Mucosa of gallbladder (tissue), 1 donor: ENCODE data around the gene NME8. TPM values are rescaled to one million over a fixed set of nuclear protein-coding genes. Genes with fewer than 3 reads are reported as not detected.
"Not testable (repeated sequence)": the region's sequence is repeated elsewhere in the genome, so short reads cannot be mapped to it uniquely, and the experiment has no call there.

ENCODE experiments used
- DNase-seq: peaks from one replicate; pipeline ENCODE4 v3.0.0-alpha.2; 2020; ENCODE audit warnings: low spot score
- total RNA-seq: library from RNA; stranded (reverse); gene quantifications from one replicate; pipeline ENCODE4 v1.2.1, GENCODE V29; 2021
- donor health status: DM: no; HTN: no; CAD: no.

The NME8 gene, protein sequence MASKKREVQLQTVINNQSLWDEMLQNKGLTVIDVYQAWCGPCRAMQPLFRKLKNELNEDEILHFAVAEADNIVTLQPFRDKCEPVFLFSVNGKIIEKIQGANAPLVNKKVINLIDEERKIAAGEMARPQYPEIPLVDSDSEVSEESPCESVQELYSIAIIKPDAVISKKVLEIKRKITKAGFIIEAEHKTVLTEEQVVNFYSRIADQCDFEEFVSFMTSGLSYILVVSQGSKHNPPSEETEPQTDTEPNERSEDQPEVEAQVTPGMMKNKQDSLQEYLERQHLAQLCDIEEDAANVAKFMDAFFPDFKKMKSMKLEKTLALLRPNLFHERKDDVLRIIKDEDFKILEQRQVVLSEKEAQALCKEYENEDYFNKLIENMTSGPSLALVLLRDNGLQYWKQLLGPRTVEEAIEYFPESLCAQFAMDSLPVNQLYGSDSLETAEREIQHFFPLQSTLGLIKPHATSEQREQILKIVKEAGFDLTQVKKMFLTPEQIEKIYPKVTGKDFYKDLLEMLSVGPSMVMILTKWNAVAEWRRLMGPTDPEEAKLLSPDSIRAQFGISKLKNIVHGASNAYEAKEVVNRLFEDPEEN
- 0.89 TPM for total RNA-seq

DNA sequence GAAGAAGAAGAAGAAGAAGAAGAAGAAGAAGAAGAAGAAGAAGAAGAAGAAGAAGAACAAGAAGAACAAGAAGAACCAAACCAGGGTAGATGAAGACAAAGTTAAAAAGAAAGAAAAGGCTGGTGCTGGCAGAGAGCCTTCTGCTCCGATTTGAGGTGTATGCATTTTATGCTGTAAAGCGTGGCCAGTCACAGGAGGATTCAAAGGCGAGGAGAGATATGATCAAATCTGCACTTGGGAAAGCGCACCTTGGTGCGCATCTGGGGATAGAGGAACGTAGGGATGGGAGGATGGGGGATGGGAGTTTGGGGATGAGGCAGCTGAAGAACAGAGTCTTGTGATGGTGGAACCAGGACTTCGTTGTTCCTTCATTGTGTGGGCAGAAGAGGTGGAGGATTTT, at the start of gene NME8:
Gene NME8 (plus strand): TSS at position 301 of the 400 bp plus-strand sequence. CDS start 1,670 bp downstream, outside the sequence.
- DNase-seq, result no peak

DNA sequence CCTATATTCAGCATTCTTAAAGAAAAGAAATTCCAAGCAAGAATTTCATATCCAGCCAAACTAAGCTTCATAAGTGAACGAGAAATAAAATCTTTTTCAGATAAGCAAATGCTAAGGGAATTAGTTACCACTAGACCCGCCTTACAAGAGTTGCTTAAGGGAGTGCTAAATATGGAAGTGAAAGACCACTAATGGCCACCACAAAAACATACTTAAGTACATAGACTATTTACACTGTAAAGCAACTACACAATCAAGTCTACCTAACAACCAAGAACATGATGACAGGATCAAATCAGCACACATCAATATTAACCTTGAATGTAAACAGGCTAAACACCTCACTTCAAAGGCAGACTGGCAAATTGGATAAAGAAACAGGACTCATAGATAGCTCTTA, 42.2 kb upstream of the NME8 start:
- no peak for DNase-seq

DNA sequence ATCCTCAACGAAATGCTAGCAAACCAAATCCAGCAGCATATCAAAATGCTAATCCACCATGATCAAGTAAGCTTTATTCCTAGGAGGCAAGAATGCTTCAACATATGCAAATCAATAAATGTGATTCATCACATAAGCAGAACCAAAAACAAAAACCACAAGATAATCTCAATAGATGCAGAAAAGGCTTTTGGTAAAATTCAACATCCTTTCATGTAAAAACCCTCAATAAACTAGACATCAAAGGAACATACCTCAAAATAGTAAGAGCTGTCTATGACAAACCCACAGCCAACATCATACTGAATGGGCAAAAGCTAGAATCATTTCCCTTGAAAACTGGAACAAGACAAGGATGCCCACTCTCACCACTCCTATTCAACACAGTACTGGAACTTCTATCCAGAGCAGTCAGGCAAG, 36.2 kb upstream of the NME8 start:
- DNase-seq, result not testable (repeated sequence)

DNA sequence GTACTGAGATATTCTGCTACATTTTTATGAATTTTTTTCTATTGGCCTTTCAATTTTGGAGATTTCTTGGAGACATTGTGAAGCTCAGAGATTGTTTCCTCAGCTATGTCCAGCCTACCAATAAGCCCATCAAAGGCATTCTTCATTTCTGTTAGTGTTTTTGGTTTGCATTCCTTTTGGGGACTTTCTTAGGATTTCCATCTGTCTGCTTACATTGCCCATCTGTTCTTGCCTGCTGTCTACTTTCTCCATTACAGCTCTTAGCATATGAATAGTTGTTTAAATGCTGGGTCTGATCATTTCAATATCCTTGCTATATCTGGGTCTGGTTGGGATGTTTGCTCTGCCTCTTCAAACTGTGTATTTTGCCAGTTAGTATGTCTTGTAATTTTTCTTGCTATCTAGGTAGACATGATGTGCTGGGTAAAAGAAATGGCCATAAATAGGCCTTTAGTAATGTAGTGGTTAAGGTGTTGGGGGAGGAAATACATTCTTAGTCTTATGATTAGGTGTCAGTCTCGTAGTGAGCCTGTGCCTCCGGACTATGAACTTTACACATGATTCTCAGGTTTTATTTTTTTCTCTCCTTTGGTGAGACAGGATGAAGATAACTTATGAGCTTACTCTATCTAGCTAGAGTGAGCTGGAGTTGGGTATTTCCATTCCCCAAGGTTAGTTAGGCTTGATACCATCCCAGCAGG, 32.6 kb upstream of the NME8 start:
- DNase-seq, result no peak

DNA sequence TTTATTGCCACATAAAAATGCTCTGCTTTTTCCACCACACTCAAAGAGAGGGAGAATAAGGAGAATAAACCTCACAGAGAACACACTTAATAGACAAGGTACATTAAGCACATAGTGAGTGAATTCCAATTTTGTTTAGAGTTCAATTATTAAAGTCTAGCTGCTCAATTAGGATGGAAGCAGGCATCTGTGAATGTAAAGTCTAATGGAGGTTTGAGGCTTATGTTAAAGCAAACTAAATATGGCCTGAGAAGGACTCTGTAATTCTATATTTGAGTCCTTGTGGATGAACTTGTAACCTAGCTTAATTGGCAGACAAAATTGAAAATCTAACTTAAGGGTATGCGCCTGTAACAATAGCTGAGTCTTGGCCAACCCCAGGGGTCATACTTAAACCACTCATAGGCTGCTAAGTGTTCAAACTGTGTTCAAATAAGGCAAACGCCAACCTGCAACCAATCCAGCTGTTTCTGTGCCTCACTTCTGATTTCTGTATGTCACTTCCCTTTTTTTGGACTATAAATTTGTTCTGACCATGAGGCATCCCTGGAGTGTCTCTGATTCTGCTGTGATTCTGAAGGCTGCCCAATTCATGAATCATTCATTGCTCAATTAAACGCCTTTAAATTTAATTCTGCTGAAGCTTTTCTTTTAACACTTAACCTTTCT, 31.3 kb upstream of the NME8 start:
- no peak for DNase-seq

DNA sequence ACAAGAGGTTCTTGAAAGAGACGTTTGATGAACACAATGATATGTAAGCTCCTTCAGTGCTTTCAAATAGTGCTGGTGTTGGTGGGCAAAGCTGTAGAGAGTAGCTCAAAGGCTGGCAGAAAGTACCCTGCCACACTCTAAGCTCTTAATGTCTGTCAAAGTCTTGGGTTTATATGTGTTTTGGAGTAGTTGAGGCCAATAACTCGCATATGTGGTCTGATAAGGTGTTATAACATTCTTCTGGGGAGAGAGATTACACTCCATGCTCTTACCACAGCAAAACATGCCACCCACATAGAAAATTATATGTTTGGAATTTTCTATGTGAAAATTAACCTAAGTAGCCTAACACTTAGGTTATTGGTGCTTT, 30.8 kb upstream of the NME8 start:
- no peak for DNase-seq

DNA sequence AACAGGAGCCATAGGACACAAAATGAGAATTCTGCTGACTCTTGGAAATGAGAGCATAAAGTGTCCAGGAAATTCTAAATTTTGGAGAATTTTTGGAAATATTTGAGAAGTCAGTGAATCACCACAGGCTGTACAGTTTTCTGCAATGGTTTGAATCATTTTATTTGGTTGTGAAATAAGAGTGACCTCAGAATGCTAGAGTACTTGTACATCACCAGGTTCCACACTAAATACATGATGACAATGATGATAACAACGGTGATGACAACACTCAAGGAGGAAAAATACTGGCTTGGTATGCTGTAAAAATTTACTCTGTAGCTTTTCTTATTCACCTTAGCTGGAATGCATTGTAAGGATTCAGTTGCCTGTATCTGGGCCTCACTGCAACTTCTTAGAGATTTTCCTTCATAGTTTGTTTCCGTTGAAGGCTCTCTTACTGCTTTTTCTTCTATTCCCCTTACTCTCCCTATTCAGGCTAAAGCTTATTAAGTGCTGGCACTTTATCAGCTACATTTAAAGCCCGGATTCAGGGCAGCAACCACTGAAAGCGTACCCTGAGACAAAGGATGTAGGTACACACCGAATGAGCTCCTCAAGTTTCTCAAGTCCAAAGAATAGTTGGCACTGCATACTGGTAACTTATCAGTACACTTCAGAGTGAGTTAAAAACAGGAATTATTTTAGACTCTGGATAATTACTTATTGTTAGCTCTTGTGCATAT, 30.2 kb upstream of the NME8 start:
- DNase-seq, result no peak

DNA sequence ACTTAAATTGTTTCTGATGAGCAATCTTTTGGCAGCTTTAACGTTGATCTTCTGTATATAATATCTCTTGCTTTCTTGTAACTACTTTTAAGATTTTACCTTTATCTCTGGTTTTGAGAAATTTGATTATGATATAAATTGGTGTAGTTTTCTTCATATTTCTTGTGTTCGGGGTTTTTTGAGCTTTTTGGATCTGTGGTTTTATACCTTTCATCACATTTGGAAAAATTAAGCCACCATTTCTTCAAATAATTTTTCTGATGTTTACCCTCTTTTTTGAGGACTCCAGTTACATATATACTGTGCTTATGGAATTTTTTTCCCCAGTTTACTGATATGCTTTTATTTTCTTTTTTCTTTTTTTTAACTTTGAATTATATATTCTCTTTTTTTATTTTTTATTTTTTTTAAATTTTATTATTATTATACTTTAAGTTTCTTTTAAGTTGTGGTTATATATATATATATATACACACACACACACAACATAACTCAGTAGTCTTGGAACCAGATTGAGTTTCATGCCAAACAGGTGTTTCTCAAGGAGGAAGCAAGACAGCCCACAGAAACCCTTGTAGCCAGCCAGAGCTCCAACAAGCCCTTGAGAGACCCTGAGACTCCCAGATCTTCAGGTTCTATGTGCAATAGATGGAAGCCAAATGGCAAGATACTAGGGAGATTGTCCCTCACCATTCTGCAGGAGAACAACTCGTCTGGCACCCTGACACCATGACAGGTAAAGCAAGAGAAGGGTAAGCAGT, 27.5 kb upstream of the NME8 start:
- no peak for DNase-seq

DNA sequence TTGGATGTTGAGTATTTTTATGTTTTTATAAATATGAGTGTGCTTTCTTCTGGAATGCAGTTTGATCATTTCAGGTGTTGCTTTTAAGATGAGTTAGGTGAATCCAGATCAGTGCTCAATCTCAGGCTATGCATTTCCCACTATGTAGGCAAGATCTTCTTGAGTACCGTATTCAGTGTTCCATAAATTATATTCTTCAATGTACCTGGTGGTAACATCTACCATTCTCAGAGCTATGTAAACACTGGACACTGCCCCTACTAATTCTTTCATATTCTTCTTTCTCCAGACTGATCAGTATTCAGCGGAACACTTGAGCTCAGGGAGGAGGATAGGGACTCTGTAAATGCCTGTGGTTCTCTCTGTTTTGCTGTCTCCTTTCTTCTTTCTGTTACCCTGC, 25.5 kb upstream of the NME8 start:
- no peak for DNase-seq

DNA sequence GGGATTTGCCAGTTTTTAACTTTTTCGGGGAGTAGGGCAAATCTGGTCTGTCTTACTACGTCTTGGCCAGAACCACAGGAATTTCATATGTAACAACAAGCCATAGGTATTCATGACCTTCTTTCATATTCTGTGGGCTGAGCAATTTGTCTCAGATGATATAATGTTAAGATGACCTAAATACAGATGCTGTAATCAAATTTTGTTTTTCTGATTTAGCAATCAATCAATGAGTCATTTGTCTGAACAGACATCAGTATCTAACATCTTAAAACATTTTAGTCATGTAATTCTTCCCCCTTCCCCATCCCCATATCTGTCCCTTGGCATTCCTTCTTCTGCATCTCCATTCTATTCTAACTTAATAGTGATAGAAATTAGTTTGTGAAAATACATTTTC, 24.8 kb upstream of the NME8 start:
- no peak for DNase-seq

DNA sequence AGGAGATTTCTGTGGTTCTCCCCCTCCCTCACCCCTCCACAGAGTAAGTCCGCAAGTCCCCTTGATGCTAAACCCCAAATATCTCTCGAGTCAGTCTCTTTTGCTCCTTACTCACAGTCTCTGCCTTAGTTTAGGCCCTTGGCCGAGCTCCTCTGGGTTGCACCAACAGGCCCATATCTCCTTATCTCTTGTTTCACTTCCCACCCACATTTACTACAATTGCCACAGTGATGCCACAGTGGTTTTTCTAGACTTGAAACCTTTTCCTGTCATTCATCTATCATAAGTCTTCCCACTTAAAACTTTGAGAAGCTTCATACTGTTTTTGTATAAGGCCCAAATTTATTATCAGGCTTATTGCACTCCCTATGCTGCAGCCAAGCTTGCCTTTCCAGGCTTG, 23.4 kb upstream of the NME8 start:
- no peak for DNase-seq

DNA sequence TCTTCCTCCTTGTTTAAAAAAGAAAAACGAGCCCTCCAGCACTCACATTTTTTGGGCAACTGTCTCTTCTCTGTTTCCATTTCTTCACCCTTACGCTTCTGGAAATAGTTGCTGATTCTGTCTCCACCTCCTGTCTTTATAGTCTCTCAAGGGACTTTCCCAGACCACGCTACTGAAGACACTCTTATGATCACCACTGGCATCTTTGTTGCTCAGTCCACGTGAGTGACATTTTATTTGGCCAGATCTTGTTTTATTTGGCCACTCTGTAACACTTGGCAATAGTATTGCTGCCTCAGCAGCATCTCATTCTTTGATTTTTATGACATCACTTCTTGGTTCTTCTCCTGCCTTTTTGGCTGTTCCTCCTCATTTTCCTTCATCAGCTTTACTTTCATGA, 21.6 kb upstream of the NME8 start:
- DNase-seq, result no peak

DNA sequence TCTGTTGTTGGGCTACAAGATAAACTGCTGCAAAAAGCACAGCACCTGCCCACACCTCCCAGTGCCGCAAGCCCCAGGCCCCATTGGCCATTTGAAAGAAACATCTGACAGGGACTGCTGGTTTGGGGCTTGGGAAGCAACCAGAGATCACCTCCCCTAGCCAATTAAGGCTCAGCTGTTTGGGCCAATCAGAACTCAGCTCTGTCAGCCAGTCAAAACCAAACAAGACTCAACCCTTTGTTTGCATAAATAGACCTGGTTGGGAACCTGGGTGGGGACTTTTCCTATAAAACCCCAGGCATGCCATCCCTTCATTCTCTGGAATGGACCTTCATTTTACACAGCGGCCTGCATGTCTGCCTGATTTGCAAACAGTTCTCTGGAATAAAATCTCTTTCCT, 17.2 kb upstream of the NME8 start:
- DNase-seq, result no peak

DNA sequence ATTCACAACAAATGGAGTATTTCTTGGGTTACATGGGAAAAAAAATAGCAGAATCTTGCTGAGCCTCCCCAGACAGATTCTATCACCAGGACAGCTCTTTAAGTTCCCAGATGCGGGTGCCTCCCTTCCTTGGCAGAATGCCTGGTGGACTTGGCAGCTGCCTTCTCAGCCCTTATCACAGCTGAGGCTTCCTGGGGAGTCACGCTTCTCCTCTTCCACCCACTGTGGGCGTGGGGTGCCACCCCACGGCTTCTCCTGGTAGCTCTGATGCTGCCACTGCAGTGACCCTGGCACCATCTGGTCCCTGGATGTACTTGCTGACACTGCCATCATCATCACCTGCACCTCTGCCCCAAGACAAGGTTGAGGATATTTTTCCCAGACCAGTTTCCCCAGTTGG, 16.2 kb upstream of the NME8 start:
- DNase-seq, result peak; percentile 84

DNA sequence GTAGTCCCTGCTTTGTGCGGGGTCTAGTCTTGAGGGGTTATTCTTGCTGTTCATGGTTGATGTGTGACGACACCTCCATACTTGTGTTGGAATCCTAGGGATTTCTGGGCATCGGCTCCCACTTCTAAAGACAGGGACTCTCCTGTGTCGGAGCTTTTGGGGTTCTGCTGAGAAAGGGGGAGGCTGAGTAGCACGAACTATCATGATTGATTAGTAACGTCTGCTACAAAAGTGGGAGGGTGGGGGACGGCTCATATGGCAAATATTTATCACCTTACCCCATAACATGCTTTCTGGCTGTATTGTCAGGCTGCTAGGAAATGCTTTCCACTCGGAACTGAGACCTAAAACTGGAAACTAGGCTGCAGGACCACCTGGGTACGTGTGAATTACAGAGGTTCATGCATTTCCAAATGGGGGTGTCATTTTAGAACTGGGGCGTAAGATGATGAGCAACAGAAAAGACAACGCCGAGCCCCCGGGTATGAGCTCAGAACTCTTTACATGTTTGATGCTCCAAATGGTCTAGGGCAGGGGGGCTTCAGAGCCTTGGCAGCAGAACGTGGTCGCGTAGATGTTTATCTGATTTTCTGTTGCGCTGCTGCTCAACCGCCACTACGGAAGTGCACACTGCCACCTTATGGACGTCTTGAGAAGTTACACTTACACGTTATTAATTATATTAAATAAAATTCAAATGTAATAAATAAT, 15.1 kb upstream of the NME8 start:
- DNase-seq, result peak; percentile 30

DNA sequence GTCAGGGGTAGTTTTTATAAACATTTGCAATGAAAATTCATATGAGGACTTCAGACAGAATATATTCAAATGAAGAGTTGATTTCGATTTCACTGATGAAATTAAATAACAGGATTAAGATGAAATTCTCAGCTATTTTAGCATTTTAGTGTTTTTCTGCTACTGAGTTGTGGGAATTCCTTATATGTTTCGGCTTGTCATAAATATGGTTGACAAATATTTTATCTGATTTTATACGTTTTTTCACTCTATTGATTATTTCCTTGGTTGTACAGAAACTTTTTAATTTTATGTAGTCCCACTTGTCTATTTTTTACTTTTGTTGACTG, 14.6 kb upstream of the NME8 start:
- DNase-seq, result no peak

DNA sequence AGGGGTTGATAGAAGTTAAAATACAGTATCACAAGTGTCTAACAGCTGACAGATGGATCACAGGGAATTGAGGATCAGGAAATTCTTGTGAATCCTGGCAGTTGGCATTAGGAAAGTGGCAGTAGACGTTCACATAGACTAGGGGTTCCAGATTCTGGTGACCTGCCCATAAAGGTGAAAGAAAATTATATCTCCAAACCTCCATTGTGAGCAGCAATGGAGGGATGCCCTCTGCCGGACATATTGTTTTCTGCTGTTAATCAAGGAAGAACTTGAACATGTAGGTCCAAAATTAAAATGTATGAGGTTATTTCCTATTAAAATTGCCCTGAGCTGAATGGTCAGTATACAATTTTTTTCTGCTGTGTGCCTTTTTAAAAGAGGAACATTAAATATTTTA, 5.1 kb downstream of the NME8 start:
- DNase-seq, result no peak

DNA sequence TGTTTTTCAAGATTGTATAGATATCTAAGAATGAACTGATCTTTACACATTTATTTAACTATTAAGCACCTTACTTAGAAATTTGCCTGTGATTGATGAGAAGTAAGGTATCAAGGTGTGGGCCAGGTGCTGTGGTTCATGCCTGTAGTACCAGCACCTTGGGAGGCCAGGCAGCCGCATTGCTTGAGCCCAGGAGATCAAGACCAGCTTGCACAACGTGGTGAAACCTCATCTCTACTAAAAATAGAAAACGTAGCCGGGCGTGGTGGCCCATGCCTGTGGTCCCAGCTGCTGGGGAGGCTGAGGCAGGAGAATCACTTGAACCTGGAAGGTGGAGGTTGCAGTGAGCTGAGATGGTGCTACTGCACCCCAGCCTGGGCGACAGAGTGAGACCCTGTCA, 33.7 kb downstream of the NME8 start:
- no peak for DNase-seq

DNA sequence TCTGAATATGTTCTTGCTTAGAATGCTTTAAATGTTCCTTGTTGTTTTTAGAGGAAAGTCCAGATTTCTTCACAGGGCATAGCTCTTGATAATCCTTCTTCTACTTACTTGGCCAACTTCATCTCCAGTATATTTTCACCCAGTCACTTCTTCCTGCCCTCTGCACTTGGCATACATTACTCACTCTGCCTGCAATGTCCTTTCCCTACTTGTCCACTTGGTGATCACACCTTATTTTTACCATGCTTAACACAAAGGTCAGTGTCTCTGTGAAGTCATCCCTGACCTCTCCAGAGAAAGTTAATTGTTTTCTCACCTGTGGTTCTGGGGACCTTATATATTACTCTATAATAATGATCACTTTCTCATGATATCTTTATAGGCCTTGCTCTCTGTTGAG, 45.0 kb downstream of the NME8 start:
- no peak for DNase-seq

DNA sequence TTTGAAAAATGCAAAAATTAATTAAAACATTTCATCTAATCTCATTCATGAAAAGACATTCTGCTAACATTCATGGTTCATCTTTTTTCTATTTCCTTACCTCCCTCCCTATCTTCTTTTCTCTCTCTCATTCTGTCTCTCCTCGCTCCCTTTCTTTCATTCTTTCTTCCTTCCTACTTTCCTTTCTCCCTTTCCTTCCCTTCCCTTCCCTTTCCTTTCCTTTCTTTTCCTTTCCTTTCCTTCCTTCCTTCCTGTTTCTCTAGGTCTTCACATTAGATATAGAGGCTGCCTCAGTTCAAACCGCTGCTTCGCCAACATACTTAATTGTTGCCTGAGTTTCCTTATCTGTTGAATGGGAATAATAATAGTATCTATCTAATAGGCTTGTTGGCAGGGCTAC, 46.3 kb downstream of the NME8 start:
- no peak for DNase-seq
